A673 (cell line): Measurements from ENCODE around the gene ARHGAP6.
"Not testable (repeated sequence)": the region's sequence is repeated elsewhere in the genome, so short reads cannot be mapped to it uniquely, and the experiment has no call there.

ENCODE experiments used
- EZH2 ChIP-seq: fragments of 200-600 bp; sonication (generic); IDR thresholded peaks from 2 replicates; pipeline ENCODE4 v1.6.1; 2017; ENCODE audit warnings: borderline replicate concordance, low read depth, mild to moderate bottlenecking, mixed read lengths, antibody characterized with exemption, low read length; ENCODE audit not compliant: poor library complexity, severe bottlenecking
- TF ChIP-seq, protein P1 (sequence below): fragments of 300-800, 200-600 bp; sonication (generic); conservative IDR thresholded peaks from 2 replicates; pipeline ENCODE4 v1.5.1; 2017; ENCODE audit warnings: low read depth, mild to moderate bottlenecking, antibody characterized with exemption, low read length, moderate library complexity, mixed read lengths

DNA sequence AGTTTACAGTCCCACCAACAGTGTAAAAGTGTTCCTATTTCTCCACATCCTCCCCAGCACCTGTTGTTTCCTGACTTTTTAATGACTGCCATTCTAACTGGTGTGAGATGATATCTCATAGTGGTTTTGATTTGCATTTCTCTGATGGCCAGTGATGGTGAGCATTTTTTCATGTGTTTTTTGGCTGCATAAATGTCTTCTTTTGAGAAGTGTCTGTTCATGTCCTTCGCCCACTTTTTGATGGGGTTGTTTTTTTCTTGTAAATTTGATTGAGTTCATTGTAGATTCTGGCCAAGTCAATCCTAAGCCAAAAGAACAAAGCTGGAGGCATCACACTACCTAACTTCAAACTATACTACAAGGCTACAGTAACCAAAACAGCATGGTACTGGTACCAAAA, 146.5 kb downstream of the ARHGAP6 start:
- TF ChIP-seq, protein P1, sequence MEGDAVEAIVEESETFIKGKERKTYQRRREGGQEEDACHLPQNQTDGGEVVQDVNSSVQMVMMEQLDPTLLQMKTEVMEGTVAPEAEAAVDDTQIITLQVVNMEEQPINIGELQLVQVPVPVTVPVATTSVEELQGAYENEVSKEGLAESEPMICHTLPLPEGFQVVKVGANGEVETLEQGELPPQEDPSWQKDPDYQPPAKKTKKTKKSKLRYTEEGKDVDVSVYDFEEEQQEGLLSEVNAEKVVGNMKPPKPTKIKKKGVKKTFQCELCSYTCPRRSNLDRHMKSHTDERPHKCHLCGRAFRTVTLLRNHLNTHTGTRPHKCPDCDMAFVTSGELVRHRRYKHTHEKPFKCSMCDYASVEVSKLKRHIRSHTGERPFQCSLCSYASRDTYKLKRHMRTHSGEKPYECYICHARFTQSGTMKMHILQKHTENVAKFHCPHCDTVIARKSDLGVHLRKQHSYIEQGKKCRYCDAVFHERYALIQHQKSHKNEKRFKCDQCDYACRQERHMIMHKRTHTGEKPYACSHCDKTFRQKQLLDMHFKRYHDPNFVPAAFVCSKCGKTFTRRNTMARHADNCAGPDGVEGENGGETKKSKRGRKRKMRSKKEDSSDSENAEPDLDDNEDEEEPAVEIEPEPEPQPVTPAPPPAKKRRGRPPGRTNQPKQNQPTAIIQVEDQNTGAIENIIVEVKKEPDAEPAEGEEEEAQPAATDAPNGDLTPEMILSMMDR = not testable (repeated sequence)
- not testable (repeated sequence) for TF ChIP-seq EZH2
